Vagina (tissue), 2 donors: ENCODE data around the gene SUSD5.

ENCODE experiments used
- POLR2A ChIP-seq, 2 donors: fragments of 450-650 bp; IDR thresholded peaks; one replicate each; pipeline ENCODE4 v1.6.1; 2017; ENCODE audit warnings: antibody characterized with exemption in 2 of 2, mild to moderate bottlenecking in 2 of 2, moderate library complexity in 2 of 2
- POLR2AphosphoS5 ChIP-seq, 2 donors: sonication (generic); formaldehyde crosslinking; IDR thresholded peaks; one replicate each; pipeline ENCODE4 v1.9.0; 2017; ENCODE audit warnings: antibody characterized with exemption in 2 of 2, mild to moderate bottlenecking in 2 of 2, low read depth in 1 of 2; ENCODE audit not compliant: insufficient read depth in 1 of 2
- TF ChIP-seq, protein P1 (sequence below), 3 experiments: fragments of 450-650 bp in 2 of 3; fragments of 200-600 bp in 1 of 3; sonication (generic) in 1 of 3; IDR thresholded peaks; one replicate each; pipeline ENCODE4 v1.5.1; 2017 to 2019; ENCODE audit warnings: antibody characterized with exemption in 3 of 3, mild to moderate bottlenecking in 2 of 3, moderate library complexity in 2 of 3

DNA sequence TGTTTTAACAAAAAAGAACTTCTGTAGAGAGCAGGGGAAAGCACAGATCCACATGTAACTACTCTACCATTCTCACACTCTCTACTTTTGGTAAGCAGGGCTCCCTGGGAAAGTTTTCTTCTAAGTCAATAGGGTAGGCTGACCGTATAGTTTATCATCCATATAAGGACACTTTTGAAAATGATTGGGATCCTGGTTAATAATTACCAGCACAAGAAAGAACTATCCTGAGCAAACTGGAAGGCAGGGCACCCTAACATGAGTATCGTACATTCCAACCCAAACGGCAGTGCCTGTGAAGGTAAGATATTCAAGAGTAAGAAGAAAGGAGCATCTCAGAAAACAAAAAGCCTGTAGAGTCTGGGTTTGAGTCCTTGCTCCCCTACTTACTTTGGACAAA, 22.1 kb downstream of the SUSD5 start:
- TF ChIP-seq, protein P1, sequence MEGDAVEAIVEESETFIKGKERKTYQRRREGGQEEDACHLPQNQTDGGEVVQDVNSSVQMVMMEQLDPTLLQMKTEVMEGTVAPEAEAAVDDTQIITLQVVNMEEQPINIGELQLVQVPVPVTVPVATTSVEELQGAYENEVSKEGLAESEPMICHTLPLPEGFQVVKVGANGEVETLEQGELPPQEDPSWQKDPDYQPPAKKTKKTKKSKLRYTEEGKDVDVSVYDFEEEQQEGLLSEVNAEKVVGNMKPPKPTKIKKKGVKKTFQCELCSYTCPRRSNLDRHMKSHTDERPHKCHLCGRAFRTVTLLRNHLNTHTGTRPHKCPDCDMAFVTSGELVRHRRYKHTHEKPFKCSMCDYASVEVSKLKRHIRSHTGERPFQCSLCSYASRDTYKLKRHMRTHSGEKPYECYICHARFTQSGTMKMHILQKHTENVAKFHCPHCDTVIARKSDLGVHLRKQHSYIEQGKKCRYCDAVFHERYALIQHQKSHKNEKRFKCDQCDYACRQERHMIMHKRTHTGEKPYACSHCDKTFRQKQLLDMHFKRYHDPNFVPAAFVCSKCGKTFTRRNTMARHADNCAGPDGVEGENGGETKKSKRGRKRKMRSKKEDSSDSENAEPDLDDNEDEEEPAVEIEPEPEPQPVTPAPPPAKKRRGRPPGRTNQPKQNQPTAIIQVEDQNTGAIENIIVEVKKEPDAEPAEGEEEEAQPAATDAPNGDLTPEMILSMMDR (IDR thresholded peaks at IDR 0.05): no peak
- TF ChIP-seq POLR2A (IDR thresholded peaks at IDR 0.05) (no peak), POLR2AphosphoS5 (IDR thresholded peaks at IDR 0.05; ENCODE audit: insufficient read depth in 1 of 2, low read depth in 1 of 2) (no peak)
